GM12878 (cell line): ENCODE data around the gene SV2B. TPM values are rescaled to one million over a fixed set of nuclear protein-coding genes. Genes with fewer than 3 reads are reported as not detected.

Experiments
- ATAC-seq: fragments of 200-7000 bp; cut with Tn5 transposase; 3 replicates; pipeline ENCODE4 v1.9.1; 2020; ENCODE audit warnings: mild to moderate bottlenecking, moderate library complexity
- BruUV-seq: library from RNA; stranded (reverse); fragments of 400-500 nt; replicated peaks from 2 replicates; lab custom pipeline; 2021; lab: Mats Ljungman, UMichigan
- CTCF ChIA-PET: fragments of 300-600 bp; sonication (Branson Sonifier 250); formaldehyde crosslinking; extraction: SDS; loops from one replicate; lab custom pipeline; 2021; ENCODE audit warnings: inconsistent platforms; lab: Yijun Ruan, JAX
- POLR2A ChIA-PET: fragments of 350-600 bp; formaldehyde crosslinking; extraction: SDS; loops from one replicate; lab custom pipeline; 2021; ENCODE audit warnings: inconsistent platforms; lab: Charles Lee
- RAD21 ChIA-PET: fragments of 300-600 bp; sonication (Branson Sonifier 250); formaldehyde crosslinking; loops from one replicate; lab custom pipeline; 2023; ENCODE audit warnings: antibody characterized with exemption; ENCODE audit not compliant: unreplicated experiment; lab: Charles Lee
- SMC1A ChIA-PET: fragments of 300-600 bp; sonication (Branson Sonifier 250); formaldehyde crosslinking; loops from one replicate; lab custom pipeline; 2023; ENCODE audit not compliant: unreplicated experiment, uncharacterized antibody; lab: Charles Lee
- DNase-seq: peaks from one replicate; pipeline ENCODE4 v3.0.0-alpha.2; 2011; ENCODE audit warnings: low read depth, low spot score
- FAIRE-seq: peaks from 3 replicates; lab custom pipeline; 2011; peaks lifted over from hg19 to GRCh38; lab: Jason Lieb, UNC
- H2AFZ ChIP-seq: 2 replicates; pipeline ENCODE4 v1.6.0; 2011; ENCODE audit warnings: low read depth, low read length, control low read depth; ENCODE audit not compliant: control insufficient read depth
- H3K27ac ChIP-seq: 2 replicates; pipeline ENCODE4 v1.5.1; 2011; ENCODE audit warnings: control low read depth; ENCODE audit not compliant: control insufficient read depth, insufficient read depth
- H3K27me3 ChIP-seq, 2 experiments: replicated peaks in 1 of 2; 2 replicates each; pipeline versions ENCODE4 v1.6.0 to v1.6.1; 2011; ENCODE audit warnings: low read length in 1 of 2; ENCODE audit not compliant: control insufficient read depth in 2 of 2, insufficient read depth in 2 of 2
- H3K36me3 ChIP-seq, 2 experiments: 2 replicates each; pipeline ENCODE4 v1.5.1; 2011; ENCODE audit warnings: low read length in 1 of 2; ENCODE audit not compliant: control insufficient read depth in 2 of 2, insufficient read depth in 2 of 2
- H3K4me1 ChIP-seq: 2 replicates; pipeline ENCODE4 v1.6.1; 2011; ENCODE audit warnings: mild to moderate bottlenecking, low read length, moderate library complexity, mixed read lengths; ENCODE audit not compliant: control insufficient read depth, insufficient read depth
- H3K4me2 ChIP-seq: 2 replicates; pipeline ENCODE4 v1.6.0; 2011; ENCODE audit warnings: control low read depth; ENCODE audit not compliant: control insufficient read depth, insufficient read depth
- H3K4me3 ChIP-seq: fragments of 200-600 bp; sonication (generic); 2 replicates; pipeline ENCODE4 v1.5.1; 2016
- H3K79me2 ChIP-seq: 2 replicates; pipeline ENCODE4 v1.6.0; 2011; ENCODE audit warnings: low read length; ENCODE audit not compliant: control insufficient read depth, insufficient read depth
- H3K9ac ChIP-seq: 2 replicates; pipeline ENCODE4 v1.8.0; 2011; ENCODE audit warnings: low read length, control low read depth, mixed read lengths; ENCODE audit not compliant: control insufficient read depth, insufficient read depth
- H3K9me3 ChIP-seq: replicated peaks from 3 replicates; pipeline ENCODE4 v1.5.1; 2011; ENCODE audit warnings: mild to moderate bottlenecking, low read length; ENCODE audit not compliant: control insufficient read depth, insufficient read depth
- H4K20me1 ChIP-seq: 2 replicates; pipeline ENCODE4 v1.6.0; 2011; ENCODE audit not compliant: control insufficient read depth, insufficient read depth
- E2F4 ChIP-seq: IDR thresholded peaks from 2 replicates; pipeline ENCODE4 v1.6.1; 2012; ENCODE audit warnings: low read depth, low read length, improper control_type of control experiment
- HDAC6 ChIP-seq: fragments of 200-600 bp; sonication (generic); IDR thresholded peaks from one replicate; pipeline ENCODE4 v1.8.0; 2017; ENCODE audit warnings: antibody characterized with exemption; ENCODE audit not compliant: unreplicated experiment
- MYC ChIP-seq: IDR thresholded peaks from 2 replicates; pipeline ENCODE4 v1.6.1; 2011; ENCODE audit warnings: mild to moderate bottlenecking, low read length, moderate library complexity, inconsistent platforms; ENCODE audit not compliant: insufficient read depth, insufficient replicate concordance, insufficient read length, severe bottlenecking
- NR2C1 ChIP-seq: fragments of 450-650 bp; IDR thresholded peaks from 2 replicates; pipeline ENCODE4 v1.6.1; 2017; ENCODE audit warnings: antibody characterized with exemption, mild to moderate bottlenecking, moderate library complexity
- PKNOX1 ChIP-seq: fragments of 450-650 bp; IDR thresholded peaks from 2 replicates; pipeline ENCODE4 v1.6.1; 2016; ENCODE audit warnings: mild to moderate bottlenecking
- POU2F2 ChIP-seq: IDR thresholded peaks from 3 replicates; pipeline ENCODE4 v1.6.1; 2011; ENCODE audit warnings: low read depth, mild to moderate bottlenecking, low read length, borderline replicate concordance
- SUPT20H ChIP-seq: IDR thresholded peaks from 2 replicates; pipeline ENCODE4 v1.6.1; 2011; ENCODE audit warnings: low read depth, mild to moderate bottlenecking, low read length, moderate library complexity, borderline replicate concordance; ENCODE audit not compliant: control insufficient read depth
- WGBS: methylation state at CpG from one replicate; pipeline ENCODE4 v1.1.6; 2016; ENCODE audit warnings: low lambda C conversion rate; ENCODE audit not compliant: insufficient replicate concordance, insufficient coverage; ENCODE audit errors: missing lambda C conversion rate; 5-methylcytosine and 5-hydroxymethylcytosine counted together
- in situ Hi-C: fragments of 300-500 bp; cut with MboI; formaldehyde crosslinking; loops from 9 replicates; pipeline ENCODE4 v1.14.3; 2018; ENCODE audit warnings: mixed read lengths
- intact Hi-C: fragments of 100-400 bp; cut with micrococcal nuclease; formaldehyde crosslinking; loops from one replicate; pipeline ENCODE4 v1.14.2; 2022; ENCODE audit not compliant: unreplicated experiment
- polyA plus RNA-seq, 11 experiments: library from polyadenylated mRNA; depleted of rRNA in 4 of 11; unstranded in 6 of 11; stranded (reverse) in 5 of 11; fragments of >200 nt; fragmentation: Nextera tagmentation in 4 of 11; fragmentation: Illumina TruSeq in 1 of 11; extraction: Ambion mirVana in 4 of 11; extraction: Trizol in 1 of 11; gene quantifications; 1 replicate in 1 of 11; 2 replicates in 10 of 11; pipeline versions ENCODE4 v1.2.1 to v1.2.3, GENCODE V29; 2011 to 2016; ENCODE audit warnings: inconsistent platforms in 2 of 11, missing spikeins in 2 of 11, low read depth in 1 of 11
- total RNA-seq, 4 experiments: library from RNA; depleted of rRNA in 3 of 4; stranded (reverse); fragments of >200 nt in 3 of 4; fragmentation: Illumina TruSeq in 1 of 4; extraction: Trizol in 1 of 4; gene quantifications; 2 replicates each; pipeline versions ENCODE4 v1.2.1 to v1.2.3, GENCODE V29; 2013 to 2021

Gene SV2B
- total and polyA plus RNA-seq, 10 of the 15 experiments (the other 5 are each of a cell fraction or from before 2014, with no cell fraction given): 0.03 to 1.7 (median 1.3) TPM

- no peak for TF ChIP-seq POU2F2
- no peak for TF ChIP-seq HDAC6
Observed at GRCh38 chr15:91219206-91219605, 119.1 kb downstream of the SV2B start (continued).

- BruUV-seq: no TSS peak
- Histone ChIP-seq H3K4me1 (no peaks in the 10 kb centered on the region), H3K4me2 (no peak overlapping the region), H3K9ac (no peak overlapping the region), H3K79me2 (no peaks in the 10 kb centered on the region), H2AFZ (no peak overlapping the region), H4K20me1 (no peaks in the 10 kb centered on the region; the same call in 1 of the 2 replicates), H3K36me3 (no peaks in the 10 kb centered on the region), H3K4me3 (no peak overlapping the region), H3K27me3 (no peaks in the 10 kb centered on the region; a peak in 1 of 4 replicates), H3K9me3 (no peaks in the 10 kb centered on the region), H3K27ac (no peak overlapping the region)
- DNase-seq (no peak), FAIRE-seq (no peak), ATAC-seq (no peak)
- CTCF ChIA-PET: interaction anchor here (1.3 to 1.4 kb wide), 3 partner anchors 82 to 166 kb away, joined by 3 to 14 read pairs (median 5); no protein-coding TSS in a partner anchor
- in situ Hi-C loops: loop anchor here (5.0 kb wide), 1 partner anchor 165 kb away; no protein-coding TSS in a partner anchor
- POLR2A ChIA-PET: no interaction called here
- RAD21 ChIA-PET: interaction anchor here (1.3 kb wide), 1 partner anchor 167 kb away, joined by 3 read pairs; no protein-coding TSS in a partner anchor
- 53% methylated on average over 8 of the region's 8 CpGs for WGBS
- no peak for TF ChIP-seq SUPT20H
- TF ChIP-seq PKNOX1: no peak
- no peak for TF ChIP-seq MYC
- no peak for TF ChIP-seq NR2C1
- no peak for TF ChIP-seq E2F4
- intact Hi-C loops: loop anchor here (5.0 kb wide), 1 partner anchor 75 kb away; no protein-coding TSS in a partner anchor
- SMC1A ChIA-PET: no interaction called here
Observed at GRCh38 chr15:91222052-91222451, 122.0 kb downstream of the SV2B start.
